Non-pigmented ciliary epithelial cell (primary cell): Measurements from ENCODE around the gene ATP5MG.

Experiments used
- DNase-seq: peaks from one replicate; pipeline ENCODE4 v3.0.0-alpha.2; 2010; ENCODE audit warnings: low read depth

Gene ATP5MG

DNA sequence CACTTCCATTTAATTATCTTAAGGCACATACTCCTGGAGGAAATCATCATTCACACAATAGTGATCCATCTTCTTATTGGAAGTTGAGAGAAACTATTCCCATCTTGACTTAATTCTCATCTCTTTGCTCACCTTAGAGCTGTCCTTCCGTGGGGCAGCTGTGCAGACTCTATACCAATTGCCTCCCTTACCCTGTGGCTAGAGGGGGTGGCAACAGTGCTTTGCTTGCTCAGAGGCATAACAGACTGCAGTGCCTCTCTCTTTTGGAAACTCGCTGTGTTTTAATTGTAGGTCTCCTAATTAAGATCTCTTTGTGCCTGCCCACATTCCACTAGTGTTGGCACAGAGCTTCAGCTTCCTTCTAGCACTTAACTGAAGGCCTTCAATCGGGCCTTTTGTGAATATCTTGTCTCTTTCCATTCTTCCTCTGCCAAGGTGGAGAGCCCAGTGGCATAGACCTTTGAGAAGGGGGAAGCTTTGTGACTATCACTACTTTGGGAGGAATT is 40.4 kb downstream of the ATP5MG start:
- DNase-seq: no peak

DNA sequence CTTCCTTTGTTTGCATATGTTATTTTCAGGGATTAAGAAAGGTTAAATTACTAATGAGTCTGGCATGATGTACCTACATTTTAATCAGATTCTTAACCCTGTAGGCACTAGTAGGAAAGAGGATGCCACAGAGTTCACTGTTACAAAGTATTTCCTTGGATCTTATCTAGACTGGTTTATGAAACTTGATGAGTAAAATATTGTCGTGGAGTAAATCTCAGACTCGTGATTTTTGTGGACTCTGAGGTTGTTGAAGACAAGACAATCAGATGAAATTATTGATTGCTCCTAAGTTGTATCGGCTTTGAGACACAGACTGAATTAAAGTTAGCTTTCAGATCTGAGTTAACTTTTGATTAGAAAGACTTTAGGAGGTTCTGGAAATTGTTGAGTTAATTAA is 40.9 kb downstream of the ATP5MG start:
- DNase-seq: no peak

DNA sequence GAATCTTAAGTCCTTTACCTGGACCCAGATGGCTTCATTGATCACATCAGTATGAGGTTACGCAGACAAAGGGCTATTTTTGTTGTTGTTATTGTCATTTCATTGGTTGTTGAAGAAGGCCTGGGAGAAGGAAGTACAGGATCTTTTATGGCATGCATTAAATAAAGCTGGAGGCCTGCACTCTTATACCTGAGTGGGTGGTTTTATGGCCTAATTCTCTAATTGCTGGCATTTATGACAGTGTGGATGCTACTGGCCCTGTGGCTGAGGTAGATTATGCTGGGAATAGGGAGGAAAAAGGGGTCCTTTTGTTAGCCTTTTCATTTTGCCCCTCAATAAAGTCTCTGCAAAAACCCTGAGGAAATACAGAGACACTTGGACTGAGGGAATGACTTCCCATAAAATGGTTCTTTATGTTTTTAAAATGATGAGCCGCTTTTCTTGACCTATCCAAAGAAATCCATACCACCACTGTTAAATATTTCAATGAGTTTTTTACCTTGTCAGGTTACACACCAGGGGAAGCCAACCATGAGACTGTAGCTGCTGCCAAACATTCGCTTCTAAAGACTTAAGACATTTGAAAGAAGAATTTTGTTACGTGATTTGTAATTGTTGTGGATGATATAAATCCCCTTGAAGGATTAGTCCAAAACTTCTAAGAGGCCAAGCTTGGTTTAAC is 41.6 kb downstream of the ATP5MG start:
- no peak for DNase-seq

DNA sequence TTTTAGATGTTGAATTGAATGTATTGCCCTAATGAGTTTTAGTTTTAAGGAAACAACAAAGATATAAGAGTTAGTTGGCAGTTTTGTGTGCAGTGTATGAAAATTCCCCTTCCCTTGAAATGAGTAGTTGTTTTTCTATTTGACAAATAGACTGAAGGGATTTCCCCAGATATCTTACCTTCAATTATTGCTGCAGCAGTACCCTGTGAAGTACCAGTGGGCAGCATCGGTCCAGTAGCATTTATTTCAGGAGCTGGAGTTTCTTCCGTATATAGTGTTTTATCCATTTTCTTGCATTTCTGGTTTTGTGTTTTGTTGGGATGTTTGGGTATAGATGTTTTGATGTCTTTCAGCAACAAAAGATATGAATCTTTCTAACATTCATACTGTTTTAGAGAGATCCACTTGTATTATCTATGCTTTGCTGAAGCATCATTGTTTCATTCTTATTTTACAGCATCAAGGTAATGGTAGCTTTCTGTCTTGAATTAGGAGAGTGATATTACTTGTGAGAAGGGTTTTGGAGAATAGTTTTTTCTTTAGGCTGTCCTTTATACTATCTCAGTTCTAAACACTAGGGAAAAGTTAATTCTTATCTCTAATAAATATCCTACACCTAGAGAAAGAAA is 42.3 kb downstream of the ATP5MG start:
- no peak for DNase-seq

DNA sequence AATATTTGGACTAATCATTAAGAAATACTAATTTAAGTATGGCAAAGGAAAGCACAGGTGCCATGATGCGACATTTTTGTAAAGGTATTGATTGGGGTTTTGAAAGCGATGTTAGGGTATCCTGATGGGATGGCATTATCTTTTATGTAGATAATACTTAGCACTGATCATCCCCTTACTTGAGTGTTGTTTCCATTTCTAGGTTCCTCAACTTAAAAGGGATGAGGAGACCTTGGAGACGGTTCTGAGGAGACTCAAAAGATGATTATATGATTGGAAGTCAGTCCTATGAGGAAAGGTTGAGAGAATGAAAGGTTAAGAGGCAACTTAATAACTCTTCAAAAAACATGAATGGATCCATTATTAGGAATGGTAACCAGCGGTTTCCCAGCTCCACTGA is 46.0 kb downstream of the ATP5MG start:
- no peak for DNase-seq

DNA sequence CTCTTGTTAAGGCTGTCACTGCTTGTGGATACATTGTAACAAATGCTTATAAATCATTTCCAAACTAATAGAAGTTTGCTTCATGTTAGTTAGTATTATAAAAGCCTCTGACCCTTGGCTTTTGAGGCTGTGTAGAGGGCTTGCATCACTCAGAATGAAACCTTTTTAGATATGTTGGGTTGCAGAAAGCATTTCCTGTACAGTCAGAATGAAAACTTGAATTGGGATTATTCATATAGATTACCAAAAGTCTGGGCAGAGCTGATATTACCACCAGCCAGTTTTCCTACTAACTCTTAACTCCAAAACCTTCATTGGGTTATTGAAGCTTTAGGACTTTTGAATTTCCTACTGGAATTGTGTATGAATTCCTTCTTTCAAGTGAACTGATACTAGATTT is 46.9 kb downstream of the ATP5MG start:
- no peak for DNase-seq

DNA sequence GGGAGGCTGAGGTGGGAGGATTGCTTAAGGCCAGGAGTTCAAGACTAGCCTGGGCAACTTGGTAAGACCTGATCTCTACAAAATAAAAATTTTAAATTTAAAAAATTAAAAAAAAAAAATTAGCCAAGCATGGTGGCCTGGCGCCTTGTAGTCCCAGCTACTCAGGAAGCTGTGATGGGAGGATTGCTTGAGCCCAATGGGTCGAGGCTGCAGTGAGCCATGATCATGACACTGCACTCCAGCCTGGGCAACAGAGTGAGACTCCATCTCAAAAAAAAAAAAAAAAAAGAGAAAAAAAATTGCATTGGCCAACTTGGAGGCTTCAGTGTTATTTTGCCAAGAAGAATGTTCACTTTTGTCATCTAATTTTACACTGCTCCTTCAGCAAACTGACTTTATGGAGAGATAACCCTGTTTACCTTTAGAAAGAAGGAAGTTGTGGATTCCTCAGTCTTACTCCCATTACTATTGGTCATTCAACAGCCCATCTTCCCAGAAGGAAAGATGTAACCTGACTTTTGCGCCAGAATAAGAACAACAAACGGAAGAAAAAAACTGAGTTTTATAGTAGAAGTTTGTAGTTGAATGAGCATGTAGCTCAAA is 48.0 kb downstream of the ATP5MG start:
- no peak for DNase-seq

DNA sequence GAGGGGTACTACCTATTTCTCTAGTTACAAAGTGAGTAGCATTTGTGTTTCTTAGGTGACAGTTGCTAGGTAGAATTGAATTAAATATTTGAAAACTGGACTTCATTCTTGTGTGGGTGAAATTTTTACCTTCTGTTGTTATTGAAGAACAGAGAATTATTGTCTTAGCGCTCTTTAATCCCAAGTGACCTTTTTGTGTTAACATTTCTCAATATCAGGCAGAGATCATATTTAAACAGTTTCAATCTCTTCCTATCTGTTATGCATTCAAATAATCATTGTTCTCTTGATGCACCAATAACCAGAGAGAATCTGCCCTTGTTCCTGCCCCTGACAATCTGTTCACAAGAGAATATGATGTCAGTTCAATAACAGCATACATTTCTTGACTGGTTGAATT is 49.0 kb downstream of the ATP5MG start:
- DNase-seq: no peak
